ENCODE measurements around the gene B3GALT6. TPM values are rescaled to one million over a fixed set of nuclear protein-coding genes. Genes with fewer than 3 reads are reported as not detected.

Gene B3GALT6
- total RNA-seq, 1 donor from 2014 or later, result 11.0 TPM

GRCh38 chr1:1215881-1216605, 16.0 kb upstream of the B3GALT6 start:
- Histone ChIP-seq H3K9me3 (no peaks in the 10 kb centered on the region), H3K4me1 (peaks cover 13% of the 10 kb centered on the region), H3K36me3 (peaks cover 0 to 31% of the 10 kb centered on the region in 2 donors), H3K4me3 (no peak overlapping the region), H3K27ac (no peak overlapping the region), H3K27me3 (no peaks in the 10 kb centered on the region)
- TF ChIP-seq, protein P1, sequence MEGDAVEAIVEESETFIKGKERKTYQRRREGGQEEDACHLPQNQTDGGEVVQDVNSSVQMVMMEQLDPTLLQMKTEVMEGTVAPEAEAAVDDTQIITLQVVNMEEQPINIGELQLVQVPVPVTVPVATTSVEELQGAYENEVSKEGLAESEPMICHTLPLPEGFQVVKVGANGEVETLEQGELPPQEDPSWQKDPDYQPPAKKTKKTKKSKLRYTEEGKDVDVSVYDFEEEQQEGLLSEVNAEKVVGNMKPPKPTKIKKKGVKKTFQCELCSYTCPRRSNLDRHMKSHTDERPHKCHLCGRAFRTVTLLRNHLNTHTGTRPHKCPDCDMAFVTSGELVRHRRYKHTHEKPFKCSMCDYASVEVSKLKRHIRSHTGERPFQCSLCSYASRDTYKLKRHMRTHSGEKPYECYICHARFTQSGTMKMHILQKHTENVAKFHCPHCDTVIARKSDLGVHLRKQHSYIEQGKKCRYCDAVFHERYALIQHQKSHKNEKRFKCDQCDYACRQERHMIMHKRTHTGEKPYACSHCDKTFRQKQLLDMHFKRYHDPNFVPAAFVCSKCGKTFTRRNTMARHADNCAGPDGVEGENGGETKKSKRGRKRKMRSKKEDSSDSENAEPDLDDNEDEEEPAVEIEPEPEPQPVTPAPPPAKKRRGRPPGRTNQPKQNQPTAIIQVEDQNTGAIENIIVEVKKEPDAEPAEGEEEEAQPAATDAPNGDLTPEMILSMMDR (IDR thresholded peaks at IDR 0.05), result no peak
- no peak for TF ChIP-seq POLR2A (IDR thresholded peaks at IDR 0.05)
- TF ChIP-seq POLR2AphosphoS5 (IDR thresholded peaks at IDR 0.05; ENCODE audit: insufficient read depth in 1 of 2, low read depth in 1 of 2), result no peak
- DNase-seq (ENCODE audit: extremely low spot score in 2 of 2), result no peak
- intact Hi-C loops (cut with DNase I), result no loop called here

DNA sequence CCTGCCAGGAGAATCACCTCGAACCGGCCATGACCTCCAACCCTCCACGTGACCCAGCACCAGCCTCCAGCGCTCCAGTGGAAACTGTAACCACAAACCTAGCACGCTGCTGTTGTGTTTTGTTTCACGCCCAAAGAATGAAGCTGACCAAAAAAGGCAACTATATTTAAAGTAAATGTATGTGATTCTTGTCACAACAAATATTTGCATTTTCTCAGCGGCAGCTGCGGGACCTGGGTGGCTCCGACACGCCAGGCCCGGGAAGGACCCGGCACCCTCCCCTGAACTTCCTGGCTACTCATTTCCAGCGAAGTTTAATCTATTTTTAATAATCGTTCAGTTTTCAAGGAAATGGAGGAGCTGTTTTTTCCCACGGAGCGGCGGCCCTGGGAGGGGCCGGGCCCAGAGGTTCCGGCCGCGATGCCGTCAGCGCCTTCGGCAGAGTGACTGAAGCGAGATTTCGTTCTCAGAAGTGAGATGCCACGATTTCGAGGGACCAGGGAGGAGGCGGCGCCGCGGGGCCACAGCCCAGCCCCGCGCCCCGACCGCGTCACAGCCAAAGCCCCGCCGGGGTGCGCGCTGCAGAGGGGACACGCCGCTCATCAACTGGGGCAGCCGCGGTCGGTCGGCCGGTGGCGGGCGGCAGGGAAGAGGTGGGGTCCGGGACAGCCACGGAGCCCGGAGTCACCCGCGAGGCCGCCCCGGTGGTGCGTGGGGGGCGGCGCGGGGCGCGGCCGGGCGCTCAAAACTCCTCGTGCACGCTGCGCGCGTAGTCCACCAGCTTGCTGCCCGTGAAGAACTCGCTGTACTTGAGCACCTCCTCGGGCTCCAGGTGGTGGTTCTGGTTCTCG, 15.0 kb upstream of the B3GALT6 start:
- intact Hi-C loops (cut with DNase I), result no loop called here
- no peak overlapping the region for H3K27ac ChIP-seq
- TF ChIP-seq, protein P1 (IDR thresholded peaks at IDR 0.05), result no peak
- TF ChIP-seq POLR2AphosphoS5 (IDR thresholded peaks at IDR 0.05; ENCODE audit: insufficient read depth in 1 of 2, low read depth in 1 of 2) (no peak), POLR2A (IDR thresholded peaks at IDR 0.05) (no peak)
- no peak overlapping the region for H3K4me3 ChIP-seq
- H3K36me3 ChIP-seq, result peaks cover 0 to 35% of the 10 kb centered on the region in 2 donors
- peaks cover 12% of the 10 kb centered on the region for H3K4me1 ChIP-seq
- no peaks in the 10 kb centered on the region for H3K9me3 ChIP-seq
- no peaks in the 10 kb centered on the region for H3K27me3 ChIP-seq
- no peak for DNase-seq (ENCODE audit: extremely low spot score in 2 of 2)

DNA sequence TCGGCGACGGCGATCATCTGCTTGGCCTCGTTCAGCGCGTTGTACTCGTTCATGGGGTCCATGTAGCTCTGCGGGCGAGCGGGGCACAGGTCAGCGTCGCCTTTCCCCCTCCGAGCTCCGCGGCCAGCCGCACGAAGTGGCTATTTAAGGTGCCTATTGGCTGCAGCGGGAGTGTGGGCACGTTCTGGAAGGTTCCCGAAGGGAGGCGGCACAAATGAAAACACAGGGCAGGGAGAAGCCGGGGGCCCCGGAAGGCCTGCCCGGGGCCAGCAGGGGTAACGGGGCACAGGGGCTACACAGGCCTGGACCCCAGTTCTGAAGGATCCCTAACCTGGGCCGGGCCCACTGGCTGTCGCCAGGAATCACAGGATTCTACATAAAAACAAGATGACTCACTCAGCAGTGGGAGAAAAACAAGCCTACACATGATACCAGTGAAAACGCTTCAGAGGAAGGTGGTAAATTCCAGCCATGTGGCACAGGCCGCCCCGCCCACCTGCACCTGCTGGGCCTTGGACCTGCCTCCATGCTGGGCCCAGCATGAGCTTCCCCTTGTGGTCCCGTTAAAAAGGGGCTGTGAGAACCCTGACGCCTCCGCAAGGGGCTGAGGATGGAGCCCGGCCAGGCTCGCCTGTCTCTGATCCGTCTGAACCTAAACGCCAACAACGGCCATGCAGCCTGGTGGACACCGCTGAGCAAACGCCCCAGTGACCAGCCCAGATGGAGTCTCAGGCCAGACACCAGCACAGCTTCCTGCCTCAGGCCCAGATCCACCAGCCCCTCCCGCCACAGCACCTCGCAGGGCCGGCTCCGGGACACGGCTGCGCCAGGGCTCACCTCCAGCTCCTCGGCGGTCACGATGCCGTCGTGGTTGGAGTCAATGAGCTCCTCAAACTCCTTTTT, 14.2 kb upstream of the B3GALT6 start:
- intact Hi-C loops (cut with DNase I), result no loop called here
- Histone ChIP-seq H3K4me1 (peaks cover 5% of the 10 kb centered on the region), H3K27ac (no peak overlapping the region), H3K27me3 (no peaks in the 10 kb centered on the region), H3K9me3 (no peaks in the 10 kb centered on the region), H3K36me3 (peaks cover 0 to 43% of the 10 kb centered on the region in 2 donors), H3K4me3 (no peak overlapping the region)
- TF ChIP-seq, protein P1 (IDR thresholded peaks at IDR 0.05), result no peak
- TF ChIP-seq POLR2A (IDR thresholded peaks at IDR 0.05), result no peak
- no peak for TF ChIP-seq POLR2AphosphoS5 (IDR thresholded peaks at IDR 0.05; ENCODE audit: insufficient read depth in 1 of 2, low read depth in 1 of 2)
- no peak for DNase-seq (ENCODE audit: extremely low spot score in 2 of 2)

DNA sequence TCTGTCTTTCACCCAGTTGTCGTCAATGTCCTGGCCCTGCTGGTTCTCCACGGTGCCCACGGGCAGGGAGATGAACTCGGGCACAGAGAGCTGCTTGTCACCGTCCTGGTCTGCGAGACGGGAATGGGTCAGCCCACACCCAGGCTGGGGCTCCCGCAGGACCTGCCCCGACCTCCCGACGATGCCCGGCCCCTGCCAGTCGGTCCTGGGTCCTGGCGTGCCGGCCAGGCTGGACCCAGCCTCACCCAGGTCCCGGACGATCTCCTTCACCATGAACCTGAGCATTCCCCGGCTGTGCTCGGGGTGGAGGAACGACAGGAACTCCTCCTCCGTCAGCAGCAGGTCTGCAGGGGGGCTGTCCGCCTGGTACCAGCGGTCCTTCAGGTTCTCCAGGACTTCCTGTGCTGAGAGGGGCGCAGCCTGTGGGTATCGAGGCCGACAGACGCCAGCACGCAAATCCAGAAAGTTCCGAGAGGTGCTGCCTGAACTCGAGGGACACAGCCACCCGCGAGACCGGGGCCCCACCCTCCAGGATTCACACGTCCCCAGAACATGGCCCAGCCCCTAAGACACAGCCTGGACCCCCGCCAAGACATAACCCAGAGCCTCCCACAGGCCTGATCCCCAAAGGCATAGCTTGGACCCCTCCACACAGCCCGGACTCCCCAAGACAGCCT, 13.4 kb upstream of the B3GALT6 start:
- intact Hi-C loops (cut with DNase I), result no loop called here
- no peak for DNase-seq (ENCODE audit: extremely low spot score in 2 of 2)
- Histone ChIP-seq H3K36me3 (peaks cover 0 to 47% of the 10 kb centered on the region in 2 donors), H3K27me3 (no peaks in the 10 kb centered on the region), H3K4me3 (no peak overlapping the region), H3K27ac (no peak overlapping the region), H3K9me3 (no peaks in the 10 kb centered on the region), H3K4me1 (peaks cover 2% of the 10 kb centered on the region)
- TF ChIP-seq POLR2AphosphoS5 (IDR thresholded peaks at IDR 0.05; ENCODE audit: insufficient read depth in 1 of 2, low read depth in 1 of 2) (no peak), POLR2A (IDR thresholded peaks at IDR 0.05) (no peak)
- TF ChIP-seq, protein P1 (IDR thresholded peaks at IDR 0.05), result no peak
